Cardiac septum (tissue), 1 donor: ENCODE results near the gene MAML2. TPM values are rescaled to one million over a fixed set of nuclear protein-coding genes. Genes with fewer than 3 reads are reported as not detected.

Experiments used
- DNase-seq: peaks from one replicate; pipeline ENCODE4 v3.0.0-alpha.2; 2020; ENCODE audit warnings: low spot score
- intact Hi-C: fragments of 100-400 bp; cut with DNase I; formaldehyde crosslinking; loops from one replicate; pipeline ENCODE4 v1.14.0; 2022
- total RNA-seq: library from RNA; stranded (reverse); fragmentation: NEBNext Ultra II Directional; extraction: Animal tissue kit (Norgen Biotek cat#: 25700); gene quantifications from one replicate; pipeline ENCODE4 v1.2.1, GENCODE V29; 2021
- donor health status: DM: no; HTN: no; CAD: no.

The MAML2 gene
- total RNA-seq, 1 donor from 2014 or later = 4.8 TPM

- intact Hi-C loops = no loop called here
- no peak for DNase-seq
These were observed 320.9 kb downstream of the MAML2 start for GRCh38 chr11:96021901-96022650.

GRCh38 chr11:96019810-96020747 lies 322.9 kb downstream of the MAML2 start:
- intact Hi-C loops = no loop called here
- DNase-seq = no peak

GRCh38 chr11:96019281-96019680 lies 323.7 kb downstream of the MAML2 start:
- intact Hi-C loops = no loop called here
- no peak for DNase-seq

- DNase-seq = no peak
- intact Hi-C loops = no loop called here
These were observed 325.1 kb downstream of the MAML2 start for GRCh38 chr11:96017856-96018255.

GRCh38 chr11:96016978-96017502 lies 326.0 kb downstream of the MAML2 start:
- intact Hi-C loops = no loop called here
- DNase-seq = no peak

GRCh38 chr11:96015906-96016565 lies 327.0 kb downstream of the MAML2 start:
- intact Hi-C loops = no loop called here
- DNase-seq = no peak

- intact Hi-C loops = no loop called here
- DNase-seq = no peak
These were observed 328.8 kb downstream of the MAML2 start for GRCh38 chr11:96014217-96014616.

- intact Hi-C loops = no loop called here
- no peak for DNase-seq
These were observed 329.4 kb downstream of the MAML2 start for GRCh38 chr11:96013461-96014213.

- DNase-seq = no peak
- intact Hi-C loops = no loop called here
These were observed 330.7 kb downstream of the MAML2 start for GRCh38 chr11:96012086-96012824.

GRCh38 chr11:96010683-96011082 lies 332.3 kb downstream of the MAML2 start:
- intact Hi-C loops = no loop called here
- DNase-seq = no peak

- intact Hi-C loops = loop anchor here (10.0 kb wide), 1 partner anchor 83 kb away; the partner anchor contains the start of gene MTMR2
- no peak for DNase-seq
These were observed 334.8 kb downstream of the MAML2 start for GRCh38 chr11:96008161-96008720.

- intact Hi-C loops = loop anchor here (10.0 kb wide), 1 partner anchor 81 kb away; the partner anchor contains the start of gene MTMR2
- no peak for DNase-seq
These were observed 337.0 kb downstream of the MAML2 start for GRCh38 chr11:96006037-96006436.

GRCh38 chr11:96004862-96005261 lies 338.1 kb downstream of the MAML2 start:
- intact Hi-C loops = loop anchor here (10.0 kb wide), 1 partner anchor 80 kb away; the partner anchor contains the start of gene MTMR2
- no peak for DNase-seq

GRCh38 chr11:96002754-96003290 lies 340.2 kb downstream of the MAML2 start:
- intact Hi-C loops = loop anchor here (10.0 kb wide), 1 partner anchor 78 kb away; the partner anchor contains the start of gene MTMR2
- no peak for DNase-seq

GRCh38 chr11:96002339-96002738 lies 340.7 kb downstream of the MAML2 start:
- intact Hi-C loops = loop anchor here (10.0 kb wide), 1 partner anchor 78 kb away; the partner anchor contains the start of gene MTMR2
- no peak for DNase-seq

GRCh38 chr11:96001037-96001436 lies 342.0 kb downstream of the MAML2 start:
- intact Hi-C loops = loop anchor here (10.0 kb wide), 1 partner anchor 76 kb away; the partner anchor contains the start of gene MTMR2
- DNase-seq = peak; percentile 80

- intact Hi-C loops = loop anchor here (10.0 kb wide), 1 partner anchor 75 kb away; the partner anchor contains the start of gene MTMR2
- no peak for DNase-seq
These were observed 343.1 kb downstream of the MAML2 start for GRCh38 chr11:95999711-96000406.
